Keratinocyte (primary cell): ENCODE data around the gene PLD1. TPM values are rescaled to one million over a fixed set of nuclear protein-coding genes. Genes with fewer than 3 reads are reported as not detected.

Source experiments
- DNase-seq: peaks from one replicate; pipeline ENCODE4 v3.0.0-alpha.2; 2011; ENCODE audit warnings: low read depth, missing footprints, low spot score
- FAIRE-seq: peaks from 2 replicates; lab custom pipeline; 2011; peaks lifted over from hg19 to GRCh38; lab: Jason Lieb, UNC
- H2AFZ ChIP-seq: 2 replicates; pipeline ENCODE4 v1.6.0; 2012; ENCODE audit warnings: low read length, control low read depth, inconsistent platforms; ENCODE audit not compliant: control insufficient read depth
- H3K27ac ChIP-seq: 2 replicates; pipeline ENCODE4 v1.5.1; 2011; ENCODE audit warnings: low read length; ENCODE audit not compliant: control insufficient read depth, insufficient read depth
- H3K27me3 ChIP-seq: 3 replicates; pipeline ENCODE4 v1.6.0; 2011; ENCODE audit warnings: low read length; ENCODE audit not compliant: control insufficient read depth, insufficient read depth; ENCODE audit errors: extremely low read depth
- H3K36me3 ChIP-seq, 2 experiments: 2 replicates in 1 of 2; 3 replicates in 1 of 2; pipeline ENCODE4 v1.5.1; 2011; ENCODE audit warnings: low read length in 2 of 2, mild to moderate bottlenecking in 1 of 2; ENCODE audit not compliant: control insufficient read depth in 2 of 2, insufficient read depth in 2 of 2; ENCODE audit errors: extremely low read depth in 1 of 2
- H3K4me1 ChIP-seq: 3 replicates; pipeline ENCODE4 v1.5.1; 2011; ENCODE audit warnings: low read length; ENCODE audit not compliant: control insufficient read depth, insufficient read depth; ENCODE audit errors: extremely low read depth
- H3K4me2 ChIP-seq: 3 replicates; pipeline ENCODE4 v1.6.0; 2011; ENCODE audit warnings: low read depth, low read length; ENCODE audit not compliant: control insufficient read depth, insufficient read depth; ENCODE audit errors: extremely low read depth
- H3K4me3 ChIP-seq, 3 experiments: fragments of 200-600 bp in 1 of 3; sonication (generic) in 1 of 3; 2 replicates in 2 of 3; 3 replicates in 1 of 3; pipeline ENCODE4 v1.5.1; 2011 to 2016; ENCODE audit warnings: low read length in 3 of 3, mild to moderate bottlenecking in 3 of 3, control low read depth in 2 of 3, inconsistent platforms in 1 of 3, low read depth in 1 of 3, mixed read lengths in 1 of 3, mixed run types in 1 of 3, moderate library complexity in 1 of 3; ENCODE audit not compliant: control insufficient read depth in 2 of 3, insufficient read depth in 2 of 3; ENCODE audit errors: extremely low read depth in 1 of 3
- H3K79me2 ChIP-seq: 2 replicates; pipeline ENCODE4 v1.6.0; 2012; ENCODE audit warnings: low read length; ENCODE audit not compliant: control insufficient read depth, insufficient read depth
- H3K9ac ChIP-seq: 3 replicates; pipeline ENCODE4 v1.6.0; 2011; ENCODE audit warnings: low read length; ENCODE audit not compliant: control insufficient read depth, insufficient read depth; ENCODE audit errors: extremely low read depth
- H3K9me1 ChIP-seq: 3 replicates; pipeline ENCODE4 v1.6.0; 2011; ENCODE audit warnings: low read length; ENCODE audit not compliant: control insufficient read depth, insufficient read depth; ENCODE audit errors: extremely low read depth
- H3K9me3 ChIP-seq: 2 replicates; pipeline ENCODE4 v1.5.1; 2012; ENCODE audit warnings: low read depth, low read length; ENCODE audit not compliant: control insufficient read depth
- H4K20me1 ChIP-seq: 3 replicates; pipeline ENCODE4 v1.6.0; 2011; ENCODE audit warnings: low read length; ENCODE audit not compliant: control insufficient read depth, insufficient read depth; ENCODE audit errors: extremely low read depth
- CTCF ChIP-seq, 3 experiments: IDR thresholded peaks in 1 of 3; conservative IDR thresholded peaks in 1 of 3; optimal IDR thresholded peaks in 1 of 3; 2 replicates in 2 of 3; 3 replicates in 1 of 3; pipeline versions ENCODE3 to v1.5.1; 2011; ENCODE audit warnings: low read length in 3 of 3, mild to moderate bottlenecking in 3 of 3, moderate library complexity in 2 of 3, control low read depth in 1 of 3, inconsistent platforms in 1 of 3; ENCODE audit not compliant: insufficient read depth in 2 of 3; ENCODE audit errors: extremely low read depth in 1 of 3
- EZH2 ChIP-seq: IDR thresholded peaks from one replicate; pipeline ENCODE4 v1.6.1; 2012; ENCODE audit warnings: inconsistent platforms, mild to moderate bottlenecking, low read length, moderate library complexity
- dilution Hi-C: fragments of 300-500 bp; cut with MboI; formaldehyde crosslinking; loops from one replicate; pipeline ENCODE4 v1.7.0; 2020; ENCODE audit warnings: low sequenced_read_pairs; ENCODE audit not compliant: extremely low pct_ligation_motif_present
- polyA plus RNA-seq, 5 experiments: library from polyadenylated mRNA; depleted of rRNA in 3 of 5; stranded (reverse) in 3 of 5; stranded (forward) in 1 of 5; unstranded in 1 of 5; fragments of >200 nt; gene quantifications; 1 replicate in 1 of 5; 2 replicates in 3 of 5; 3 replicates in 1 of 5; pipeline versions ENCODE4 v1.2.1 to v1.2.3, GENCODE V29; 2011 to 2012; ENCODE audit warnings: missing spikeins in 2 of 5, low read depth in 1 of 5, low replicate concordance in 1 of 5

PLD1 gene
- polyA plus RNA-seq, 1 donor (not counting 4 experiments of a cell fraction or from before 2014, with no cell fraction given) = 14.7 TPM

GRCh38 chr3:171847133-171847532 lies 36.9 kb upstream of the PLD1 start:
- Histone ChIP-seq H3K36me3 (no peaks in the 10 kb centered on the region), H3K9me1 (no peaks in the 10 kb centered on the region), H3K4me1 (no peaks in the 10 kb centered on the region), H2AFZ (no peak overlapping the region), H3K79me2 (no peaks in the 10 kb centered on the region), H4K20me1 (no peaks in the 10 kb centered on the region), H3K27me3 (no peaks in the 10 kb centered on the region), H3K27ac (no peak overlapping the region), H3K4me2 (no peak overlapping the region), H3K9me3 (no peaks in the 10 kb centered on the region), H3K9ac (no peak overlapping the region), H3K4me3 (no peak overlapping the region)
- TF ChIP-seq CTCF (optimal IDR thresholded peaks at IDR 0.05 in 1 of 3, IDR thresholded peaks at IDR 0.05 in 1 of 3, conservative IDR thresholded peaks at IDR 0.05 in 1 of 3; ENCODE audit: extremely low read depth in 1 of 3, insufficient read depth in 2 of 3, low read length in 3 of 3) = no peak
- FAIRE-seq (no peak), DNase-seq (no peak)
- dilution Hi-C loops = no loop called here

GRCh38 chr3:171846597-171846996 lies 36.3 kb upstream of the PLD1 start:
- no peaks in the 10 kb centered on the region for H3K36me3 ChIP-seq
- TF ChIP-seq CTCF (optimal IDR thresholded peaks at IDR 0.05 in 1 of 3, IDR thresholded peaks at IDR 0.05 in 1 of 3, conservative IDR thresholded peaks at IDR 0.05 in 1 of 3; ENCODE audit: extremely low read depth in 1 of 3, insufficient read depth in 2 of 3, low read length in 3 of 3) = no peak
- TF ChIP-seq EZH2 = no peak
- no peaks in the 10 kb centered on the region for H3K9me3 ChIP-seq
- dilution Hi-C loops = no loop called here
- no peaks in the 10 kb centered on the region for H3K9me1 ChIP-seq
- FAIRE-seq (no peak), DNase-seq (no peak)
- no peaks in the 10 kb centered on the region for H3K27me3 ChIP-seq
- H3K27ac ChIP-seq = no peak overlapping the region
- no peak overlapping the region for H3K4me2 ChIP-seq
- H4K20me1 ChIP-seq = no peaks in the 10 kb centered on the region
- no peaks in the 10 kb centered on the region for H3K4me1 ChIP-seq
- no peak overlapping the region for H2AFZ ChIP-seq
- H3K9ac ChIP-seq = no peak overlapping the region
- no peaks in the 10 kb centered on the region for H3K79me2 ChIP-seq
- H3K4me3 ChIP-seq = no peak overlapping the region
